Peyer's patch (tissue), 4 donors: ENCODE measurements around the gene SLC45A1. TPM values are rescaled to one million over a fixed set of nuclear protein-coding genes. Genes with fewer than 3 reads are reported as not detected.

Experiments
- DNase-seq, 3 donors: peaks; one replicate each; pipeline ENCODE4 v3.0.0-alpha.2; 2017 to 2019
- H3K27ac ChIP-seq, 4 donors: fragments of 200-600 bp; sonication (generic); one replicate each; pipeline ENCODE4 v1.5.1; 2016 to 2019
- H3K27me3 ChIP-seq, 2 donors: fragments of 200-600 bp; sonication (generic); one replicate each; pipeline ENCODE4 v1.5.1; 2019
- H3K36me3 ChIP-seq, 3 donors: fragments of 200-600 bp; sonication (generic); one replicate each; pipeline ENCODE4 v1.5.1; 2016 to 2019
- H3K4me1 ChIP-seq, 4 donors: fragments of 200-600 bp; sonication (generic); one replicate each; pipeline ENCODE4 v1.5.1; 2016 to 2019
- H3K4me3 ChIP-seq, 4 donors: fragments of 200-600 bp; sonication (generic); 1 replicate in 3 of 4; 2 replicates in 1 of 4; pipeline ENCODE4 v1.5.1; 2016 to 2019; ENCODE audit warnings: mild to moderate bottlenecking in 1 of 4
- H3K9me3 ChIP-seq, 4 donors: fragments of 200-600 bp; sonication (generic); one replicate each; pipeline ENCODE4 v1.5.1; 2016 to 2019; ENCODE audit warnings: mild to moderate bottlenecking in 1 of 4
- POLR2A ChIP-seq, 2 donors: fragments of 450-650 bp; IDR thresholded peaks; one replicate each; pipeline ENCODE4 v1.5.1; 2017; ENCODE audit warnings: antibody characterized with exemption in 2 of 2, mild to moderate bottlenecking in 2 of 2, moderate library complexity in 2 of 2
- small RNA-seq, 2 donors: library from RNA; depleted of rRNA; stranded (forward); fragments of <200 nt; gene quantifications; one replicate each; pipeline ENCODE3, GENCODE V24; 2016
- total RNA-seq, 4 donors: library from RNA; depleted of rRNA; stranded (reverse); fragments of >200 nt; gene quantifications; one replicate each; pipeline ENCODE4 v1.1.0, GENCODE V29; 2016
- TF ChIP-seq, protein P1 (sequence below), 6 experiments: fragments of 450-650 bp in 4 of 6; fragments of 200-600 bp in 2 of 6; sonication (generic) in 1 of 6; IDR thresholded peaks; one replicate each; pipeline ENCODE4 v1.5.1; 2017 to 2019; ENCODE audit warnings: antibody characterized with exemption in 6 of 6, mild to moderate bottlenecking in 3 of 6, moderate library complexity in 1 of 6

The SLC45A1 gene
- total RNA-seq, 4 donors from 2014 or later, result 0.70 to 2.5 (median 1.1) TPM

DNA sequence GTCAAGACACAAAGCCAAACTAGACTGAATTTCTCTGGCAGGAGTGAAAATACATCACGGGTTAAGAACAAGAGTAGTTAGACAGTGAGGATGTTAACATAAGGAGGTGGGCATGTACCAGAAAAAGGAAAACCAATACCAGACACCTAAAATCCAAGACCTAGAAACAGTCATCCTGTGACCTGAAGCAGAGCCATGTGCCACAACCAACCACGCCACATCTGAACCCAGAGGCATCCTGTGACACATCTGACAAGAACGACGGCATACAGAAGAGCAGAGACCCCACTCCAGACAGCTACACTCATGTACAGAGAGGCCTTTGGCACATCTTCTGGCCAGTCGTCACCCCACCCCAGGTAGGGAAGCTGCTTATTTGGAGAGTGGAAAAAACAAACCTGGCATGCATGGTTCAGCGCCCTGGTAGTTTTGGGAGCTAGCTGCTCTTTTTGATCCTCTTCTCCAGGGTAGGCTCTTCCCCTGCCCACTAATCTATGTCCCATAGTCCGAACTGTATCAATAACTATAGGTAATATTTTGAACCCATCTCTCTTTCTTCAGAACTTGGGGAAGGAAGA, 72.1 kb downstream of the SLC45A1 start:
- peaks cover 0 to 22% (median 0%) of the 10 kb centered on the region in 3 donors for H3K36me3 ChIP-seq
- H3K4me1 ChIP-seq, result peaks cover 0 to 31% (median 1%) of the 10 kb centered on the region in 4 donors
- no peaks in the 10 kb centered on the region for H3K27me3 ChIP-seq
- DNase-seq, result no peak
- no peaks in the 10 kb centered on the region for H3K9me3 ChIP-seq
- no peak overlapping the region for H3K4me3 ChIP-seq
- TF ChIP-seq POLR2A (IDR thresholded peaks at IDR 0.05), result no peak
- TF ChIP-seq, protein P1, sequence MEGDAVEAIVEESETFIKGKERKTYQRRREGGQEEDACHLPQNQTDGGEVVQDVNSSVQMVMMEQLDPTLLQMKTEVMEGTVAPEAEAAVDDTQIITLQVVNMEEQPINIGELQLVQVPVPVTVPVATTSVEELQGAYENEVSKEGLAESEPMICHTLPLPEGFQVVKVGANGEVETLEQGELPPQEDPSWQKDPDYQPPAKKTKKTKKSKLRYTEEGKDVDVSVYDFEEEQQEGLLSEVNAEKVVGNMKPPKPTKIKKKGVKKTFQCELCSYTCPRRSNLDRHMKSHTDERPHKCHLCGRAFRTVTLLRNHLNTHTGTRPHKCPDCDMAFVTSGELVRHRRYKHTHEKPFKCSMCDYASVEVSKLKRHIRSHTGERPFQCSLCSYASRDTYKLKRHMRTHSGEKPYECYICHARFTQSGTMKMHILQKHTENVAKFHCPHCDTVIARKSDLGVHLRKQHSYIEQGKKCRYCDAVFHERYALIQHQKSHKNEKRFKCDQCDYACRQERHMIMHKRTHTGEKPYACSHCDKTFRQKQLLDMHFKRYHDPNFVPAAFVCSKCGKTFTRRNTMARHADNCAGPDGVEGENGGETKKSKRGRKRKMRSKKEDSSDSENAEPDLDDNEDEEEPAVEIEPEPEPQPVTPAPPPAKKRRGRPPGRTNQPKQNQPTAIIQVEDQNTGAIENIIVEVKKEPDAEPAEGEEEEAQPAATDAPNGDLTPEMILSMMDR (IDR thresholded peaks at IDR 0.05), result no peak
- no peak overlapping the region for H3K27ac ChIP-seq

DNA sequence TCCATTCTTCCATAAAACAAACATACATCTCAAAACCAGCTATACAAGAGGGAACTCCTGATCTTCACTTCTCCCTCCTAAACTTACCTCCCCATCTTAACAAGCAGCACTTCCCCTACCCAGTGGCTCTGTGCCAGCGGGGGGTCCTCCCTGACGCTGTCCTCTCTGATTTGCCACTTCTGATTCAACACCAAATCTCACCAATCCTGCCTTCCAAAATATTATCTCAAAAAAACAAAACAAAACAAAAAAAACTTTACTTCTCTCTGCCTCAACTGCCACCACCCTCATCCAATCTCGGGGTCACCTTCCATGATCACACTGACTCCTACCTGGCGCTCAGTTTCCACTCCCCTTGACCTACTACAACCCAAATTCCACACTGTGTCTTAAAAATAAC, 72.8 kb downstream of the SLC45A1 start:
- TF ChIP-seq POLR2A (IDR thresholded peaks at IDR 0.05), result no peak
- TF ChIP-seq, protein P1 (IDR thresholded peaks at IDR 0.05), result no peak
- H3K9me3 ChIP-seq, result no peaks in the 10 kb centered on the region
- H3K27ac ChIP-seq, result no peak overlapping the region
- H3K4me3 ChIP-seq, result no peak overlapping the region
- no peak for DNase-seq
- peaks cover 0 to 22% (median 0%) of the 10 kb centered on the region in 3 donors for H3K36me3 ChIP-seq
- peaks cover 0 to 33% (median 1%) of the 10 kb centered on the region in 4 donors for H3K4me1 ChIP-seq
- H3K27me3 ChIP-seq, result no peaks in the 10 kb centered on the region

GRCh38 chr1:8392522-8392921, 74.6 kb downstream of the SLC45A1 start:
- no peaks in the 10 kb centered on the region for H3K9me3 ChIP-seq
- H3K36me3 ChIP-seq, result peaks cover 0 to 22% (median 0%) of the 10 kb centered on the region in 3 donors
- TF ChIP-seq, protein P1 (IDR thresholded peaks at IDR 0.05), result no peak
- TF ChIP-seq POLR2A (IDR thresholded peaks at IDR 0.05), result no peak
- H3K4me3 ChIP-seq, result no peak overlapping the region
- no peaks in the 10 kb centered on the region for H3K27me3 ChIP-seq
- H3K4me1 ChIP-seq, result peaks cover 0 to 35% (median 11%) of the 10 kb centered on the region in 4 donors
- DNase-seq, result no peak
- H3K27ac ChIP-seq, result peak overlapping the region in 2 of 4 donors; percentile 0 to 48

Small RNA genes within 50 kb of the gene (small RNA-seq; reads per million reads assigned to genes)
- gene RF00019 (0 reads per million in 2 donors), gene RNU6-991P (0 reads per million in 2 donors)
